GM19455 (cell line): ENCODE results near the gene WNT2B.

Source experiments
- ATAC-seq: cut with Tn5 transposase; IDR thresholded peaks from one replicate; pipeline ENCODE4 v1.9.1; 2021; ENCODE audit not compliant: unreplicated experiment

WNT2B gene

GRCh38 chr1:112563341-112563740, 54.6 kb downstream of the WNT2B start:
- ATAC-seq = no peak

GRCh38 chr1:112564081-112564480, 55.3 kb downstream of the WNT2B start:
- no peak for ATAC-seq

GRCh38 chr1:112565800-112566199, 57.0 kb downstream of the WNT2B start:
- no peak for ATAC-seq

GRCh38 chr1:112575154-112575804, 66.5 kb downstream of the WNT2B start:
- ATAC-seq = no peak

GRCh38 chr1:112576240-112576639, 67.5 kb downstream of the WNT2B start:
- ATAC-seq = no peak
